Stimulated activated CD8-positive, alpha-beta memory T cell treated with anti-CD3 and anti-CD28 coated beads, Interleukin-2, amount 100 ng/mL, for 1 hour (primary cell): ENCODE data around the gene DLGAP4.

Source experiments
- DNase-seq, 2 donors: peaks; one replicate each; pipeline ENCODE4 v3.0.0-alpha.2; 2020; ENCODE audit warnings: low read depth in 2 of 2

The DLGAP4 gene

GRCh38 chr20:36308986-36309385, 2.8 kb downstream of the DLGAP4 start:
- no peak for DNase-seq

- no peak for DNase-seq
Observed at GRCh38 chr20:36309643-36310042, 3.5 kb downstream of the DLGAP4 start.

GRCh38 chr20:36310215-36310981, 4.3 kb downstream of the DLGAP4 start:
- DNase-seq: no peak

GRCh38 chr20:36311141-36311853, 5.2 kb downstream of the DLGAP4 start:
- DNase-seq: no peak

GRCh38 chr20:36311854-36312723, 6.0 kb downstream of the DLGAP4 start:
- DNase-seq: no peak

- DNase-seq: no peak
Observed at GRCh38 chr20:36312724-36313441, 6.7 kb downstream of the DLGAP4 start.

GRCh38 chr20:36313476-36313875, 7.3 kb downstream of the DLGAP4 start:
- no peak for DNase-seq

GRCh38 chr20:36313926-36314325, 7.8 kb downstream of the DLGAP4 start:
- no peak for DNase-seq

GRCh38 chr20:36314734-36315544, 8.8 kb downstream of the DLGAP4 start:
- DNase-seq: no peak

GRCh38 chr20:36315545-36316351, 9.6 kb downstream of the DLGAP4 start:
- DNase-seq: no peak

GRCh38 chr20:36317675-36318074, 11.5 kb downstream of the DLGAP4 start:
- DNase-seq: no peak

- DNase-seq: no peak
Observed at GRCh38 chr20:36318166-36318565, 12.0 kb downstream of the DLGAP4 start.

GRCh38 chr20:36319356-36320260, 13.5 kb downstream of the DLGAP4 start:
- DNase-seq: no peak

- DNase-seq: no peak
Observed at GRCh38 chr20:36320261-36320897, 14.2 kb downstream of the DLGAP4 start.

- no peak for DNase-seq
Observed at GRCh38 chr20:36320898-36321695, 15.0 kb downstream of the DLGAP4 start.

- no peak for DNase-seq
Observed at GRCh38 chr20:36322131-36322530, 16.0 kb downstream of the DLGAP4 start.

- no peak for DNase-seq
Observed at GRCh38 chr20:36330091-36330490, 24.0 kb downstream of the DLGAP4 start.

- no peak for DNase-seq
Observed at GRCh38 chr20:36331209-36331608, 25.1 kb downstream of the DLGAP4 start.
